ENCODE measurements around the gene PTPRR.
"Not testable (repeated sequence)": the region's sequence is repeated elsewhere in the genome, so short reads cannot be mapped to it uniquely, and the experiment has no call there.

Gene PTPRR

DNA sequence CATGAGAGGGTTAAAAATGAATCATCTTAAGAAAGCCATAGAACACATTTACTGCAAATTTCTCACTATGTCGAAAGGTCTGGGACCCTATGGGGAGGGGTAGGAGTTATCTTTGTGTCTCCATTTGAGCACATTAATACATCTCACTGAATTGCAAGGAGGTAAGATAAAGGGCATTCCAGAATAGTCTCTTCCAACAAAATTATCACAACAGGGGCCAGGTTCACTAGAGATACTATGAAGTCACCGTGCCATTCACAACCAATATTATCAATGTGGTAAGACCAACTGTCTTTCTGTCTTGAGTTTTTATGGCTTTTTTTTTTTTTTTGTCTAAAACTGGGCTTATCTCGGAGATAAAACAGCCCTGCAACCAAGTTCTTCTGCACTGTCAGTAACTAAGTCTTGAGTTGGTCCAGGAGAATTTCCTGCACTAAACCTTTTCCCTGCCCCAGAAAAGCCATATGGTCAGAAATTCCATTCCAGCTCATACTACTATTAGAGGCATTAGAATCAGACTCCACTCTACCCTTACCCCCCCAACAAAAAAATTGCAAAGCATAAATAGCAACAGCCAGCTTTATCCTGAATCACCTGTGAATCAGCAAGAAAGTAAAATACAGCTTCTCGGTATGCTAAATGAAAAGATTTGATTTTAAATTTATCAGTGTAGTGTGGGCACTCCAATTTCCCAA, 79.7 kb downstream of the PTPRR start:
- DNase-seq (ENCODE audit: low read depth): no peak

GRCh38 chr12:70839544-70839943, 81.0 kb downstream of the PTPRR start:
- no peak for DNase-seq (ENCODE audit: low read depth)

DNA sequence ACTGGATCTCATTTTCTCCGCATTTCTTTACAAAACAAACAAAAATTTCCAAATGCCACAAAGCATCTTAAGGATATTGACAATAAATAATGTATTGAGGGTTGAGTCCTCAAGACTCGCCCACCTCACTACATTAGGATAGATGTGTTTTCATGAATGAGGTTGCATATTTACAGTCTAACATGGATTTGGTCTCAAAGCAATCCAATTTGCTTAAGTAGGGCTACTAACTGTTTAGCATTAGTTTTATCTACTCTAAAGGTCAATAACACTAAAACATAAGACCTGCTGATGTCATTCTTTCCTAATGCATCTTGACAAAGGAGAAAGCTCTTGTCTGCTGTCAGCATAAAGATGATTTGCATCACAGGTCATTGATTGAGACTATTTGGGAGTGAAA, 82.4 kb downstream of the PTPRR start:
- DNase-seq (ENCODE audit: low read depth): no peak

DNA sequence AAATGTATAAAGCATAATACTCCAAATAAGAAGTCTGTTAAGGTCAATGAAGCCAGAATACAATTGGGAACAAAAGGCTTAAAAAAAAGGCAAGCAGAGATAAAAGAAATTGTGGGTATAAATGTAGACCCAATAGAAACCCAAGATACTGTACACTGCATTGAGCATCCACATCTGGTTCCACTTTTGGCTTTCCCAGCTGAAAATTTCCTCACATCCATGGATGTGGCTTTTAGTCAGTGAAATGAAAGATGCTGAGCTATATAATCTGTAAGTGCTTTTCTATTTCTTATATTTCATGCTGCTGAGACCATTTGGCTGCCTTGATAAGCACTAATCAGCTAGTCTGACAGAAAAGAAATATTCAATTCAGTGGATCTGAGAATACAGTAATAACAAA, 83.5 kb downstream of the PTPRR start:
- DNase-seq (ENCODE audit: low read depth): no peak

DNA sequence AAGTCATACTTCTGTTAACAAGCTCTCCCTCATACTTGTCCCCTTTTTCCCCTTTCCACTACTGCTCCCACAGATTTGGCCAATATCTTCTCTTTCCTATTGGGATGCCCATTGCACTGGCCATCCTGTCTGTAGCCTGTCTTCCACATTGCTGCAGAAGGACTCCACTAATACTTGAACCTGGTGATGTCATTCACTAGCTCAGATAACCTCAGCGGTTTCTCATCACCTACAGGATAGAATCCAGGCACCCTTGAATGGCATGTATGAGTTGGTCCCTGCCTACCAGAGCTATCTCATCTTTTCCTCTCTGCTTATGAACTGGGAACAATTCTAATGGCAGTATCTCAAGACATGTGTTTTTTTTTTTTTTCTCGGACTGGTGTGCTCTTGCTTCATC, 84.6 kb downstream of the PTPRR start:
- no peak for DNase-seq (ENCODE audit: low read depth)

DNA sequence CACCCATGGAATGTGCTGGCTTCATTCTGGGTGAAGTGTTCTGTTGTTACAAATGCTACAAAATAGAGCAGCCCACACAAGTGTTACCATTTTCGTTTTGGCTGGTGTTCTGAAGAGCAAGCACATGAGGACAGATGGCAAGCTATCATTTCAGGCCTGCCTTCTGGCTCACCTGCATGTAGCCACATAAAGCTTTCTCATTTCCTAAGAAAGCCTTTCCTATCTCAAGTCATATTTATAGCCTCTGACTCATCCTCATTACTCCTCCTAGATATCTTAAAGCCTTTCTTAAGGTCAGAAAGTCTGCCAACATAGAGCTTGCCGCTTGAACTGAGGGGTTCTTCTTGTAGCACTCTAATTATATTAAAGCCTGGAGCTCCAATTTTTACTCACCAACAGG, 89.0 kb downstream of the PTPRR start:
- DNase-seq (ENCODE audit: low read depth): no peak

- DNase-seq (ENCODE audit: low read depth): no peak
These were observed 90.1 kb downstream of the PTPRR start for GRCh38 chr12:70830221-70831061.

GRCh38 chr12:70829070-70829469, 91.5 kb downstream of the PTPRR start:
- DNase-seq (ENCODE audit: low read depth): no peak

DNA sequence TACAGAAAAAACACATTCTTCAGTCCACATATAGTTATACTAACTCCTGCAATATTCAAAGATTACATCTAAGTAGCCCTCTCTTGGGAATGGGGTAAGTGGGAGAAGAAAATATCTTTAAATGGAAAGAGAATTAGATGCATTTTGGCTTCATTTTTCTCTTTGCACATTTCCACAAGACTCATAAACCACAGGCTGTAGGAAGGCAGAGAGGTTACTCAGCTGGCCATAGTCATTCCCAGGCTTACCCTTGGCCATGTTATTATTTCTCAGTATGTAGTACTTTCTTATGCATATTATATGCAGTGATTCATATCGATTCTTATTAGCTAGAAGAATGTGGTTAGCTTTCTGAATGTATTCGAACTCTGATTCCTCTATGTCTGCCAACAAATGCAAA, 92.2 kb downstream of the PTPRR start:
- no peak for DNase-seq (ENCODE audit: low read depth)

DNA sequence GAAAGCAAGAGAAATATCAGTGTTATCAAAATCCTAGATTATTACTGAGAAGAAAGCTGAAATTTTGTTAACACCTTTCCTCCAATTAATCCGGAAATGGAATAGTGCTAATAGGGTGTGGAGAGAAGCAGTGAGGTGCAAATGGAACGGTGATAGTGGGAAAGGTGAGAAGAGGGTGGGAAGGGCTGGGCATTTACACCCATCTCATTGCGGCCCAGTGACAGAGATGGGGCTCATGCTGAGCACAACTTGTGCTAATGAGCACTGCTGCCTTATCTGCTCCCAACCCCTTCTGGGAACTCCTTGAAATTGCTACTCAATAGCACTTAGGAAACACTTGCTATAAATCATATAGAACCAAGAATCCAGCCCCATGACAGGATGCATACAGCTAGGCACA, 94.4 kb downstream of the PTPRR start:
- no peak for DNase-seq (ENCODE audit: low read depth)

DNA sequence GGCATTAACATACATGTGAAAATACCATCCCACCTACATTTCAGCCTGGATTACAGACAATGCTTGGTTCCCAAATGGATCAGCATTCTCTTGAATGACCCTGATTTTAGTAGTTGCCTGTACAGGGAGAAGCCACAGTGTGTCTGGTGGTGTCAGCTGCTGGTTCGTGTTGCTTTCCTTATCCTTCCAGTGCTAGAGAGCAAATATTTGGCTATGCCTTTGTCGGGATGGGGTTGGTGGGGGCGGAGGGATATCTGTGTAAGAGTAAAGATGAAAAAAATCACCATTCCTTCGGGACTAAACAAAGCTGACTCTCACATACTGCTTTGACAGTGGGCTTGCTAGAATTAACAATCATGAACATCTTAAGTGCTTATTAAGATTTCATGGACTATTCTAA, 96.0 kb downstream of the PTPRR start:
- DNase-seq (ENCODE audit: low read depth): no peak

DNA sequence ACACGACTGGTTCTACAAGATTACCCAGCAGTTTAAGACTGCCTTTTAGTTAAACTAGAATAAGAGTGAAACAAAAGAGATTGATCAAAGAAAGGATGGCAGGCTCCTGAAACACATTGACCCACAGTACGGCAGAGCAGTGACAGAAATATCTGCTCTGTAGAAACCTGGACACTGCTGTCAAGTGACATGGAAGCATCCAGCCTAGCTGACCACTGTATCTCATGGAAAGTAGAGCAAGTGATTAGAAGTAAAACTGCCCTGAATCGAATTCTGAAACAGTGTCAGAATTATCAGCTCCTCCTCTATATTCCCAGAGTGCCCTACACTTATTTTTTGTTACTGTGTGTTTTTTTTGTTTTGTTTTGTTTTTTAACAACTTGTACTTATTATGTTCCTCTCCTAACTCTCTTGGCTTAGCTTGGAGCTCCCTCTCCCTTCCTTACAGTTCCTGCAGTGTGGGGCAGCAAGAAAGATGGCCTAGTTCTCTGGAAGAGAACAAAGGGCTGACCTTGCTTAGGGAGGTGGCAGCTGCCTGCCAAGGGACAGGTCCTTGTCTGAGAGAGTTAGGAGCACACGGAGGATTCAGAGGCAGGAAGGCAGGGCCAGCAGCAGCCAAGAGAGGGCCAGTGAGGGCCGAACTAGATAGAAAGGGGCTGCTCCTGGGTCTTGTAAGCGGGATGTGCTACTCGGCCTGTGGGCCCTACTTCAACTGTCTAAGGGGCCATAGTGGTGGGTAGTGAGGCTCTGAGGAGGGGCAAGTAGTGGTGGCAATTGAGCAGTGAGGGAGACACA, 97.2 kb downstream of the PTPRR start:
- no peak for DNase-seq (ENCODE audit: low read depth)

- DNase-seq (ENCODE audit: low read depth): no peak
These were observed 98.1 kb downstream of the PTPRR start for GRCh38 chr12:70822412-70822811.

GRCh38 chr12:70815971-70816391, 104.6 kb downstream of the PTPRR start:
- no peak for DNase-seq (ENCODE audit: low read depth)

DNA sequence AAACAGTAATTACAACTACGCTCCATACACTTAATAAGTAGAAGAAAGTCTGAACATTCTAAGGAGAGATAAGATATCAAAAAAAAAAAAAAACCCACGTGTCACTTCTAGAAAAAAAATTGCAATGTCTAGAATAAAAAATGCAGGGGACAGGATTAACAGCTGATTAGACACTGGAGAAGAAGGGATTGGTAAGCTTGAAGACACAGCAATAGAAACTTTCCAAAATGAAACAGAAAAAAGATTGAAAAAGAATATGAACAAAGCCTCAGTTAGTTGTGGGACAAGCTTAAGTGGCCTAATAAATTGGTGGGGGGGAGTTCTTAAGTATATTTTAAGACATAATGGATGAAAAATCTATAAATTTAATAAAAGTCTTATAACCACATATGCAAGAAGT, 105.5 kb downstream of the PTPRR start:
- DNase-seq (ENCODE audit: low read depth): no peak

- no peak for DNase-seq (ENCODE audit: low read depth)
These were observed 107.0 kb downstream of the PTPRR start for GRCh38 chr12:70813559-70813958.

DNA sequence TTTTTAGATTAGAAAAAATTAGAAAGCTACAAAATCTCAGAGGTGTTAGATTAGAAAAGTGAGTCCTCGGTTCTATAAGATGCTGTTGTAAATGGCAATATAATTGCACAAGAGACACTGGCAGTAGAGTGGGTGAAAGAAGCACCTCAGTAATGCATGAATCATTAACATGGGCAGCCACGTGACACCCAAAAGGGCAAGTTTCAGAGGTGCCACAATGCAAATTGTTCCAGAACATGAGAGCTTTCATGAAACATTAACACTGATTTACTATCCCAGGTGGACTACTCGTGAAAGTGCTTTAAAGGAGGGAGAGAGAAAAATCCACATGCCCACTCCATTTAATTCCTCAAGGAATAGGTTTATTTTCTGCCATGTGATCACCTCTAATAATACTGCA, 108.4 kb downstream of the PTPRR start:
- DNase-seq (ENCODE audit: low read depth): no peak

DNA sequence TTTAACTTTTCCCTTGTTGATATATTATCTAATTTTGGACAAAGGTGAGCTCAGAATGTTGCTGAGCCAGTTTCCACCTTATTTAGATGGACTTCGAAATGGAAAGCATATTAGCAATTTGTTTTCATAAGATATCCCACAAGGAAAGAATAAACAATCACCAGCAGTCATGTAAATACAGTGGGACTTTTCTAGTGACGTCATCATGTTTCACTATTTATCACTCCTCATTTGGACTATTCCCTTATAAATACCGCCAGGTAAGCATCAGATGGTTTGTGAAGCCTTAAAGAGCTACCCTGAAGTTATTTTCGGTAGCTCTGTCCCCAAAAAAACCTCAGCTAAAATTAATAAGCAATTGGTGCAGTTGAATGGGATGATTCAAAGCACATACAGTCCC, 110.7 kb downstream of the PTPRR start:
- no peak for DNase-seq (ENCODE audit: low read depth)

- not testable (repeated sequence) for DNase-seq (ENCODE audit: low read depth)
These were observed 112.5 kb downstream of the PTPRR start for GRCh38 chr12:70807993-70808392.

GRCh38 chr12:70806827-70807226, 113.7 kb downstream of the PTPRR start:
- DNase-seq (ENCODE audit: low read depth): no peak

- DNase-seq (ENCODE audit: low read depth): no peak
These were observed 114.5 kb downstream of the PTPRR start for GRCh38 chr12:70806043-70806442.

DNA sequence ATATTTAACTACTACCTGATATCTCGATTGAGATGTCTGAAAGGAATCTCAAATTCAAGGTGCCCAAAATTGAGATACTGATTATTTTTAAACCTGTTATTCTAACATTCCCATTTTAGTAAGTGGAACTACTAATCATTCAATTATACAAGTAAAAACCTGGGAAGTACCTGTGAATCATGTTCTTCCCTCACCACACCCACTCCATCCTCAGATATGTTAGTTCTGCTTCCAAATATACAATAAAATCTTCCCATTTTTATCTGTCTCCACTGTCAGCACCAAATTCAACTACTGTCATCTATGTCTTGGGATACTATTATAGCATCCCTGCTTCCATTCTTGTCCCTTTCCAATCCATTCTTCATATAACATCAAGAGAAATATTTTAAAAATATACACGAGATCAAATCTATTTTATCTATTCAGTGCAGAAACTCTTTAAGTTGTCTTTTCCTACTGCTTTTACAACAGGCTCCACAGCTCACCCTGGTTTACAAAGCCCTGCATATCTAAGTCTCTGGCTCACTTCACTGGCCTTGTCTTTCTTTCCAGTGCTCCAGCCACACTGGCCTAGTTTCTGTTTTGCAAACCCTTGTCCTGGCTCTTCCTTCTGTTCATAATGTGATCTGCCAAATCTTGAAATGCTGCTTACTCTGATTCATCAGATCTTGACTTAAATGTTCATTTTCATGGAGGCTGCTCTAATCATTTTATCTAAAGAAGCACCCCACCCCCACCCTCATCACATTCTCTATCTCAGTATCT, 122.3 kb downstream of the PTPRR start:
- no peak for DNase-seq (ENCODE audit: low read depth)

All from stimulated activated CD8-positive, alpha-beta memory T cell treated with anti-CD3 and anti-CD28 coated beads, Interleukin-12 subunit alpha, Interleukin-12 subunit beta, amount 100 ng/mL, for 1 hour (primary cell).